ENCODE measurements around the gene IL1R1.

GRCh38 chr2:102206666-102207341, 64.3 kb downstream of the IL1R1 start:
- TF ChIP-seq, protein P1, sequence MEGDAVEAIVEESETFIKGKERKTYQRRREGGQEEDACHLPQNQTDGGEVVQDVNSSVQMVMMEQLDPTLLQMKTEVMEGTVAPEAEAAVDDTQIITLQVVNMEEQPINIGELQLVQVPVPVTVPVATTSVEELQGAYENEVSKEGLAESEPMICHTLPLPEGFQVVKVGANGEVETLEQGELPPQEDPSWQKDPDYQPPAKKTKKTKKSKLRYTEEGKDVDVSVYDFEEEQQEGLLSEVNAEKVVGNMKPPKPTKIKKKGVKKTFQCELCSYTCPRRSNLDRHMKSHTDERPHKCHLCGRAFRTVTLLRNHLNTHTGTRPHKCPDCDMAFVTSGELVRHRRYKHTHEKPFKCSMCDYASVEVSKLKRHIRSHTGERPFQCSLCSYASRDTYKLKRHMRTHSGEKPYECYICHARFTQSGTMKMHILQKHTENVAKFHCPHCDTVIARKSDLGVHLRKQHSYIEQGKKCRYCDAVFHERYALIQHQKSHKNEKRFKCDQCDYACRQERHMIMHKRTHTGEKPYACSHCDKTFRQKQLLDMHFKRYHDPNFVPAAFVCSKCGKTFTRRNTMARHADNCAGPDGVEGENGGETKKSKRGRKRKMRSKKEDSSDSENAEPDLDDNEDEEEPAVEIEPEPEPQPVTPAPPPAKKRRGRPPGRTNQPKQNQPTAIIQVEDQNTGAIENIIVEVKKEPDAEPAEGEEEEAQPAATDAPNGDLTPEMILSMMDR (IDR thresholded peaks at IDR 0.05): no peak
- TF ChIP-seq POLR2A (IDR thresholded peaks at IDR 0.05): no peak
